ENCODE measurements around the gene TOMM34. TPM values are rescaled to one million over a fixed set of nuclear protein-coding genes. Genes with fewer than 3 reads are reported as not detected.

Gene TOMM34
- total RNA-seq, 1 donor from 2014 or later: 23.7 TPM

DNA sequence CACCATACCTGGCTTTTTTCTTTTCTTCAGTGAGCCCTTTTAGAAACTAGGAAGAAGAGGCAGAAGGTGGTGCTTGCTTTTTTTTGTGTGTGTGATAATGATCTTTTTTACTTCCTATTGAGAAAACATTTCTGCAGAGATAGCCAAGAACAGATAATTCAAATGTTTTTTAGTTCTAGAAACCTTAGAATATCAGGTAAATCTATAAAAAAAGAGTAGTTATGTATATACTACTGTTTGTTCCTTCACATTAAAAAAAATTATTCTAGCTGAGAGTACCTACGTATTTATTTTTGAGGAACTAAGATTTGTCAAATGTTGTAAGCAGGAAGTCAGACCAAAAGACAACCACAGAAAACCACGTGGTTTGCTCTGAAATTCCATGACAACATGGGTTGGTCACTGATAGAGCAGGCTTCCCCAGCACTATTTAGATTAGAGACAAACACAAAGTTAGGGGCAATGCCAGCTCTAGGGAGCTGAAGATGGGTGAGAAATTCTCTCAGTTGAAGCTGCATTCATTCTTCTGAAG lies 19.0 kb upstream of the TOMM34 start:
- no peaks in the 10 kb centered on the region for H3K9me3 Mint-ChIP-seq (ENCODE audit: unreplicated experiment)
- no peak for DNase-seq (ENCODE audit: extremely low spot score, unreplicated experiment)

GRCh38 chr20:44976698-44977097 lies 16.5 kb upstream of the TOMM34 start:
- H3K4me1 Mint-ChIP-seq (ENCODE audit: unreplicated experiment): no peaks in the 10 kb centered on the region
- H3K36me3 Mint-ChIP-seq (ENCODE audit: unreplicated experiment): peaks cover 43% of the 10 kb centered on the region
- H3K4me3 Mint-ChIP-seq (ENCODE audit: unreplicated experiment): no peak overlapping the region
- no peak for TF ChIP-seq CTCF (IDR thresholded peaks at IDR 0.05)
- no peaks in the 10 kb centered on the region for H3K27me3 Mint-ChIP-seq (ENCODE audit: unreplicated experiment)
- H3K27ac Mint-ChIP-seq (ENCODE audit: unreplicated experiment): no peak overlapping the region
- no peak for DNase-seq (ENCODE audit: extremely low spot score, unreplicated experiment)
- H3K9me3 Mint-ChIP-seq (ENCODE audit: unreplicated experiment): no peaks in the 10 kb centered on the region

More for the DNA sequence above, 19.0 kb upstream of the TOMM34 start:
- no peak overlapping the region for H3K4me3 Mint-ChIP-seq (ENCODE audit: unreplicated experiment)
- H3K36me3 Mint-ChIP-seq (ENCODE audit: unreplicated experiment): peaks cover 42% of the 10 kb centered on the region
- no peak overlapping the region for H3K27ac Mint-ChIP-seq (ENCODE audit: unreplicated experiment)
- no peak for TF ChIP-seq CTCF (IDR thresholded peaks at IDR 0.05)
- no peaks in the 10 kb centered on the region for H3K27me3 Mint-ChIP-seq (ENCODE audit: unreplicated experiment)
- no peaks in the 10 kb centered on the region for H3K4me1 Mint-ChIP-seq (ENCODE audit: unreplicated experiment)

DNA sequence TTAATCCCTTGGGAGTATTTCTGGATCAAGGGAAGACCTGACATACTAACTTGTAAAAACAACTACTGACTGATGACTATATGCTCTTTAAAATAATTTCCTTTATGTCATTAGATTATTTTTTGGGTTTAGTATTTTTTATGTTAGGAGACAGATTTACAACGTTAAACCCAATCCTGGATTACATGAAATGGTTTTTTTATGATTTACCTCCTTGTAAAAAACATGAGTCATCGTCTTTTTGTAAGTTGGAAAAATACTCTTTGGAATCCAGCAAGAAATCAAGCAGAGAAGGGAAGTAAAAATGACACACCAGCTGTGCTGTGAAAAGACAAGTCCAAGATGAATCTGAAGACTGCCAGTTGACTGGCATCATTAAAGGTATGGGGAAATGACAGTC lies 12.9 kb upstream of the TOMM34 start:
- no peak for TF ChIP-seq CTCF (IDR thresholded peaks at IDR 0.05)
- H3K27me3 Mint-ChIP-seq (ENCODE audit: unreplicated experiment): no peaks in the 10 kb centered on the region
- peaks cover 19% of the 10 kb centered on the region for H3K4me1 Mint-ChIP-seq (ENCODE audit: unreplicated experiment)
- peaks cover 28% of the 10 kb centered on the region for H3K36me3 Mint-ChIP-seq (ENCODE audit: unreplicated experiment)
- DNase-seq (ENCODE audit: extremely low spot score, unreplicated experiment): no peak
- no peak overlapping the region for H3K4me3 Mint-ChIP-seq (ENCODE audit: unreplicated experiment)
- no peaks in the 10 kb centered on the region for H3K9me3 Mint-ChIP-seq (ENCODE audit: unreplicated experiment)
- H3K27ac Mint-ChIP-seq (ENCODE audit: unreplicated experiment): no peak overlapping the region

- Mint-ChIP-seq H3K36me3 (ENCODE audit: unreplicated experiment) (peaks cover 20% of the 10 kb centered on the region), H3K4me3 (ENCODE audit: unreplicated experiment) (no peak overlapping the region), H3K9me3 (ENCODE audit: unreplicated experiment) (no peaks in the 10 kb centered on the region), H3K27ac (ENCODE audit: unreplicated experiment) (no peak overlapping the region), H3K4me1 (ENCODE audit: unreplicated experiment) (peaks cover 42% of the 10 kb centered on the region), H3K27me3 (ENCODE audit: unreplicated experiment) (no peaks in the 10 kb centered on the region)
- TF ChIP-seq CTCF (IDR thresholded peaks at IDR 0.05): no peak
- no peak for DNase-seq (ENCODE audit: extremely low spot score, unreplicated experiment)
Observed at GRCh38 chr20:44970243-44970757, 10.1 kb upstream of the TOMM34 start.

DNA sequence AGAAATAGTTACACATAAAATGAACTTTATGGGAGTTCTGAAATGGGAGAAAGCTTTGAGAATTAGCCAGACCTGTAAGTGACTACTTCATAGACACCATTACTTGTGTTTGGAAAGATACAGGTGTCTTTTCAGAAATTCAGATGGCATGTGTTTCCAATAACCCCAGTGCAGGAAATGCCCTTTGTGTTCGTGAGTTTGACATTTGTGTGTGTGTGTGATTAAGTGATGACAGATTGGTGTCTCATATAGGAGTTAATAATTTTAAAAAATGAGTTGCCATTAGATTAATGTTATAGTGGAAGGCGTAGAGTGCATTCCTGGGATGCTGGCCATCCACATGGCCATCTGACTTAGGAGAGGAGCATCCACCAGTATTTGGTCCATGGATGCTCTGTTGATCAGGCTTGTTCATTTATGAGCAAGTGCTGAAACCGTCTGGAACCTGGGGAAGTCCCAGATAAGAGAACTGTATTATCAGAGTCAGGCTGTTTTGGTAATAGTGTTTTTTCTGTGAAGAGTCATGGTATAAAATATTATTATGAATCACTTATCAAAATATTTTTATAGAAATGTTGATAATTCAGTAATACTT lies 9.2 kb upstream of the TOMM34 start:
- Mint-ChIP-seq H3K4me1 (ENCODE audit: unreplicated experiment) (peaks cover 42% of the 10 kb centered on the region), H3K4me3 (ENCODE audit: unreplicated experiment) (no peak overlapping the region), H3K36me3 (ENCODE audit: unreplicated experiment) (peaks cover 13% of the 10 kb centered on the region), H3K9me3 (ENCODE audit: unreplicated experiment) (no peaks in the 10 kb centered on the region), H3K27ac (ENCODE audit: unreplicated experiment) (no peak overlapping the region), H3K27me3 (ENCODE audit: unreplicated experiment) (no peaks in the 10 kb centered on the region)
- no peak for DNase-seq (ENCODE audit: extremely low spot score, unreplicated experiment)
- TF ChIP-seq CTCF (IDR thresholded peaks at IDR 0.05): no peak

All from osteocyte (in vitro differentiated cells).